ENCODE data around the gene COL7A1.

DNA sequence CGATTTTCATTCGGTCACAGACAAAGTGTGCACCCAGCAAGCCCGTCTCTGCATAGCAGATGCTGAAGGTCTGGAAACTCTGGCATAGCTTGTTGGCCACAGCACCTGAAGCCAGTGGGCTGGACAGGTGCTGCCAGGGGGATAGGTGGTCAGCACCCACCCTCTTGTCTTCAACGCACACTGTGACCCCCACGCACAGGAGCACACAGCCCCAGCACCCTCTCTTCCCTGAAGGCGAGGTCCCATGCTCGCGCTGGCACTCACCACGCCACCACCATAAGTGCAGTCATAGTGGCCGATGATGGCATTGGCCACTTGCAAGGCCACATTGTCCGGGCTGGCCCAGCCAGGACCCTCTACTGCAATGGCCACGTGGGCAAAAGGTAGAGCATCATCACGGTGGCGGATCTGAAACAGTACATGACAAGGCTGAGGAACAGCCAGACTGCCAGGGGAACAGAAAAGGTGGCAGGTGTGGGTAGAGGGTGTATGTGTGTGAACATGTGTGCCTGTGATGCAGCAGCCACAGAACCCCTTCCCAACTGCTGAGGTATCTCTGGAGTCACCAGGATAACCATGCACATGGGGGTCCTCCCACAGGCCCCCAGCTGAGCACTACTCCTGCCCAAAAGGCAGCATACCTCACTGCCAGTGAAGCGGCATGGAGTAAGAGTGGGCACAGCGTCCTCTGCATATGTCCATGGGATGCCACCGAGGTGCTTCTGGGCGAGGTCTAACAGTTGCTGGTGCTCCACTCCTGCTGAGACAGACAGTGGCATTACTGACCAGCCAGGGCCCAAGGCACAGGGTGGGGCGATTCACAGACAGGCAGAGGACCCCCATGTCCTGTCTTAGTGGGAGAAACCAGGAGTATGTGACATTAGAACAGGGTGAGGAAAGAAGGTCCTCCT, 5.8 kb upstream of the COL7A1 start:
- TF ChIP-seq, protein P1, sequence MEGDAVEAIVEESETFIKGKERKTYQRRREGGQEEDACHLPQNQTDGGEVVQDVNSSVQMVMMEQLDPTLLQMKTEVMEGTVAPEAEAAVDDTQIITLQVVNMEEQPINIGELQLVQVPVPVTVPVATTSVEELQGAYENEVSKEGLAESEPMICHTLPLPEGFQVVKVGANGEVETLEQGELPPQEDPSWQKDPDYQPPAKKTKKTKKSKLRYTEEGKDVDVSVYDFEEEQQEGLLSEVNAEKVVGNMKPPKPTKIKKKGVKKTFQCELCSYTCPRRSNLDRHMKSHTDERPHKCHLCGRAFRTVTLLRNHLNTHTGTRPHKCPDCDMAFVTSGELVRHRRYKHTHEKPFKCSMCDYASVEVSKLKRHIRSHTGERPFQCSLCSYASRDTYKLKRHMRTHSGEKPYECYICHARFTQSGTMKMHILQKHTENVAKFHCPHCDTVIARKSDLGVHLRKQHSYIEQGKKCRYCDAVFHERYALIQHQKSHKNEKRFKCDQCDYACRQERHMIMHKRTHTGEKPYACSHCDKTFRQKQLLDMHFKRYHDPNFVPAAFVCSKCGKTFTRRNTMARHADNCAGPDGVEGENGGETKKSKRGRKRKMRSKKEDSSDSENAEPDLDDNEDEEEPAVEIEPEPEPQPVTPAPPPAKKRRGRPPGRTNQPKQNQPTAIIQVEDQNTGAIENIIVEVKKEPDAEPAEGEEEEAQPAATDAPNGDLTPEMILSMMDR (IDR thresholded peaks at IDR 0.05) = no peak
- TF ChIP-seq POLR2A (IDR thresholded peaks at IDR 0.05) = no peak
